H1 (cell line): ENCODE data around the gene CYBB. TPM values are rescaled to one million over a fixed set of nuclear protein-coding genes. Genes with fewer than 3 reads are reported as not detected.

Experiments used
- CTCF ChIA-PET: fragments of 300-600 bp; sonication (Branson Sonifier 250); formaldehyde crosslinking; loops from one replicate; lab custom pipeline; 2021; ENCODE audit not compliant: partially characterized antibody; lab: Charles Lee
- POLR2A ChIA-PET: fragments of 300-600 bp; sonication (Branson Sonifier 250); formaldehyde crosslinking; loops from one replicate; lab custom pipeline; 2021; ENCODE audit warnings: inconsistent platforms; ENCODE audit not compliant: partially characterized antibody; lab: Charles Lee
- DNase-seq, 2 experiments: peaks; one replicate each; pipeline versions ENCODE4 v3.0.0 to v3.0.0-alpha.2; 2010 to 2022; ENCODE audit warnings: low spot score in 2 of 2, low read depth in 1 of 2, mixed read lengths in 1 of 2
- FAIRE-seq: peaks from 2 replicates; lab custom pipeline; 2011; peaks lifted over from hg19 to GRCh38; lab: Jason Lieb, UNC
- H2AFZ ChIP-seq: 2 replicates; pipeline ENCODE4 v1.8.1; 2012; ENCODE audit warnings: low read length, inconsistent platforms
- H2AK5ac ChIP-seq: 2 replicates; pipeline ENCODE4 v1.6.1; 2013; ENCODE audit warnings: low read depth, low read length
- H2BK120ac ChIP-seq: replicated peaks from 2 replicates; pipeline ENCODE3; 2013; ENCODE audit warnings: low read depth, low read length, inconsistent platforms
- H2BK12ac ChIP-seq: 2 replicates; pipeline ENCODE4 v1.6.1; 2013; ENCODE audit warnings: low read depth, low read length
- H2BK15ac ChIP-seq: 2 replicates; pipeline ENCODE4 v1.6.1; 2013; ENCODE audit warnings: low read length
- H2BK20ac ChIP-seq: 2 replicates; pipeline ENCODE4 v1.6.1; 2013; ENCODE audit warnings: low read length
- H2BK5ac ChIP-seq: 2 replicates; pipeline ENCODE4 v1.6.1; 2013; ENCODE audit warnings: low read depth, low read length
- H3K14ac ChIP-seq: 2 replicates; pipeline ENCODE4 v1.6.1; 2013; ENCODE audit warnings: inconsistent platforms; ENCODE audit not compliant: insufficient read length
- H3K18ac ChIP-seq: 2 replicates; pipeline ENCODE4 v1.6.1; 2013; ENCODE audit warnings: low read length; ENCODE audit errors: extremely low read depth
- H3K23ac ChIP-seq: 2 replicates; pipeline ENCODE4 v1.6.1; 2013; ENCODE audit warnings: inconsistent platforms; ENCODE audit not compliant: insufficient read length
- H3K23me2 ChIP-seq: 2 replicates; pipeline ENCODE4 v1.6.1; 2013; ENCODE audit warnings: low read depth, low read length
- H3K27ac ChIP-seq: 2 replicates; pipeline ENCODE4 v1.6.1; 2011; ENCODE audit warnings: low read depth, low read length, inconsistent platforms
- H3K27me3 ChIP-seq, 4 experiments: replicated peaks in 1 of 4; 1 replicate in 1 of 4; 2 replicates in 3 of 4; pipeline versions ENCODE4 v1.6.1 to v1.8.1; 2011 to 2013; ENCODE audit warnings: low read length in 3 of 4, mild to moderate bottlenecking in 3 of 4, inconsistent platforms in 2 of 4, mixed read lengths in 2 of 4, moderate library complexity in 1 of 4; ENCODE audit not compliant: control insufficient read depth in 3 of 4, insufficient read depth in 3 of 4; ENCODE audit errors: extremely low read depth in 1 of 4
- H3K36me3 ChIP-seq, 4 experiments: 2 replicates each; pipeline versions ENCODE4 v1.6.1 to v1.8.1; 2011 to 2013; ENCODE audit warnings: mild to moderate bottlenecking in 4 of 4, low read length in 3 of 4, moderate library complexity in 2 of 4, control low read depth in 1 of 4, inconsistent platforms in 1 of 4; ENCODE audit not compliant: insufficient read depth in 4 of 4, control insufficient read depth in 2 of 4
- H3K4ac ChIP-seq: replicated peaks from 2 replicates; pipeline ENCODE3; 2013; ENCODE audit warnings: low read length, low read depth, mixed read lengths, inconsistent platforms; ENCODE audit not compliant: insufficient read length
- H3K4me1 ChIP-seq, 4 experiments: replicated peaks in 1 of 4; 1 replicate in 1 of 4; 2 replicates in 3 of 4; pipeline versions ENCODE4 v1.6.1 to v1.8.1; 2011 to 2013; ENCODE audit warnings: low read length in 3 of 4, inconsistent platforms in 2 of 4, mixed read lengths in 1 of 4; ENCODE audit not compliant: insufficient read depth in 4 of 4, control insufficient read depth in 3 of 4
- H3K4me2 ChIP-seq, 2 experiments: 2 replicates each; pipeline versions ENCODE4 v1.6.1 to v1.8.1; 2011 to 2013; ENCODE audit warnings: low read depth in 2 of 2, low read length in 2 of 2, control low read depth in 1 of 2, inconsistent platforms in 1 of 2, mild to moderate bottlenecking in 1 of 2; ENCODE audit not compliant: insufficient read depth in 1 of 2
- H3K4me3 ChIP-seq, 4 experiments: fragments of 200-600, 300-600 bp in 1 of 4; sonication (generic), shearing (Covaris generic), sonication (Bioruptor Twin) in 1 of 4; 2 replicates each; pipeline versions ENCODE4 v1.5.1 to v1.8.1; 2011 to 2016; ENCODE audit warnings: low read length in 4 of 4, low read depth in 3 of 4, control low read depth in 2 of 4, inconsistent platforms in 2 of 4, mild to moderate bottlenecking in 2 of 4, mixed read lengths in 1 of 4, moderate library complexity in 1 of 4; ENCODE audit not compliant: insufficient read depth in 2 of 4; ENCODE audit errors: extremely low read depth in 1 of 4
- H3K56ac ChIP-seq: replicated peaks from 2 replicates; pipeline ENCODE3; 2013; ENCODE audit warnings: low read depth, mild to moderate bottlenecking, mixed read lengths, low read length, inconsistent platforms; ENCODE audit not compliant: insufficient read length
- H3K79me1 ChIP-seq: 2 replicates; pipeline ENCODE4 v1.6.1; 2013; ENCODE audit warnings: low read depth, low read length, control low read depth
- H3K79me2 ChIP-seq, 2 experiments: 2 replicates each; pipeline versions ENCODE4 v1.6.1 to v1.8.1; 2012 to 2013; ENCODE audit warnings: low read length in 2 of 2, mild to moderate bottlenecking in 2 of 2, inconsistent platforms in 1 of 2; ENCODE audit not compliant: insufficient read depth in 2 of 2, control insufficient read depth in 1 of 2
- H3K9ac ChIP-seq, 4 experiments: replicated peaks in 1 of 4; 1 replicate in 1 of 4; 2 replicates in 3 of 4; pipeline versions ENCODE4 v1.6.1 to v1.8.1; 2011 to 2013; ENCODE audit warnings: low read depth in 3 of 4, low read length in 3 of 4, control low read depth in 2 of 4, mild to moderate bottlenecking in 2 of 4, moderate library complexity in 2 of 4, inconsistent platforms in 1 of 4; ENCODE audit errors: extremely low read depth in 1 of 4
- H3K9me3 ChIP-seq, 2 experiments: 2 replicates each; pipeline versions ENCODE4 v1.6.1 to v1.8.1; 2012 to 2013; ENCODE audit warnings: mild to moderate bottlenecking in 2 of 2, moderate library complexity in 2 of 2, control low read depth in 1 of 2, inconsistent platforms in 1 of 2, low read depth in 1 of 2, low read length in 1 of 2, mixed read lengths in 1 of 2; ENCODE audit not compliant: insufficient read depth in 2 of 2
- H4K20me1 ChIP-seq, 2 experiments: replicated peaks in 1 of 2; 2 replicates each; pipeline versions ENCODE3 to v1.8.1; 2011 to 2013; ENCODE audit warnings: inconsistent platforms in 2 of 2, low read length in 2 of 2, mild to moderate bottlenecking in 1 of 2; ENCODE audit not compliant: insufficient read depth in 2 of 2, control insufficient read depth in 1 of 2
- H4K5ac ChIP-seq: 2 replicates; pipeline ENCODE4 v1.6.1; 2013; ENCODE audit warnings: low read length, low read depth, mixed read lengths, inconsistent platforms; ENCODE audit not compliant: insufficient read length
- H4K8ac ChIP-seq: 2 replicates; pipeline ENCODE4 v1.8.0; 2013; ENCODE audit warnings: mild to moderate bottlenecking, moderate library complexity, low read length, inconsistent platforms; ENCODE audit not compliant: insufficient read depth; ENCODE audit errors: extremely low read depth
- H4K91ac ChIP-seq: replicated peaks from 2 replicates; pipeline ENCODE3; 2013; ENCODE audit warnings: low read length, mixed read lengths, inconsistent platforms; ENCODE audit not compliant: insufficient read length
- CHD2 ChIP-seq: IDR thresholded peaks from 2 replicates; pipeline ENCODE4 v1.6.1; 2012; ENCODE audit warnings: low read length, improper control_type of control experiment
- CTBP2 ChIP-seq: IDR thresholded peaks from 2 replicates; pipeline ENCODE4 v1.7.0; 2011; ENCODE audit warnings: borderline replicate concordance, mild to moderate bottlenecking, moderate library complexity, mixed read lengths, low read length; ENCODE audit not compliant: insufficient read depth, insufficient read length
- FOSL1 ChIP-seq: IDR thresholded peaks from 2 replicates; pipeline ENCODE4 v1.6.1; 2011; ENCODE audit warnings: mild to moderate bottlenecking, low read depth, low read length, moderate library complexity; ENCODE audit not compliant: insufficient read depth
- HDAC6 ChIP-seq: IDR thresholded peaks from one replicate; pipeline ENCODE4 v1.7.1; 2012; ENCODE audit warnings: low read depth, mild to moderate bottlenecking, inconsistent platforms, low read length, moderate library complexity
- JUN ChIP-seq: IDR thresholded peaks from 2 replicates; pipeline ENCODE4 v1.6.1; 2011; ENCODE audit warnings: low read depth, mild to moderate bottlenecking, improper control_type of control experiment, low read length
- RFX5 ChIP-seq: IDR thresholded peaks from 2 replicates; pipeline ENCODE4 v1.6.1; 2011; ENCODE audit warnings: low read depth, low read length, improper control_type of control experiment, borderline replicate concordance
- SP1 ChIP-seq: IDR thresholded peaks from 2 replicates; pipeline ENCODE4 v1.6.1; 2011; ENCODE audit warnings: low read depth, low read length
- SP4 ChIP-seq: IDR thresholded peaks from 2 replicates; pipeline ENCODE4 v1.6.1; 2012; ENCODE audit warnings: low read length, inconsistent platforms
- TAF7 ChIP-seq: optimal IDR thresholded peaks from 2 replicates; pipeline ENCODE3; 2011; ENCODE audit warnings: low read depth, mild to moderate bottlenecking, inconsistent platforms, low read length, moderate library complexity, borderline replicate concordance
- TEAD4 ChIP-seq: IDR thresholded peaks from 2 replicates; pipeline ENCODE4 v1.6.1; 2012; ENCODE audit warnings: low read depth, low read length, inconsistent platforms, mixed read lengths
- ZNF274 ChIP-seq: IDR thresholded peaks from 2 replicates; pipeline ENCODE4 v1.7.0; 2012; ENCODE audit warnings: low read length, borderline replicate concordance; ENCODE audit errors: extremely low read depth
- WGBS, 2 experiments: shearing (Covaris generic) in 1 of 2; methylation state at CpG; one replicate each; pipeline versions ENCODE4 v1.1.6 to v1.1.7; 2013 to 2015; ENCODE audit warnings: low lambda C conversion rate in 2 of 2, mixed read lengths in 2 of 2, inconsistent platforms in 1 of 2, low coverage in 1 of 2, missing lambda C conversion rate in 1 of 2; ENCODE audit not compliant: insufficient replicate concordance in 2 of 2, insufficient coverage in 1 of 2, insufficient read length in 1 of 2; ENCODE audit errors: extremely low coverage in 1 of 2, missing lambda C conversion rate in 1 of 2; 5-methylcytosine and 5-hydroxymethylcytosine counted together
- polyA plus RNA-seq, 7 experiments: library from polyadenylated mRNA; depleted of rRNA in 3 of 7; stranded (reverse) in 5 of 7; unstranded in 2 of 7; fragments of >200 nt in 5 of 7; fragments of 200-250 nt in 2 of 7; gene quantifications; 1 replicate in 5 of 7; 2 replicates in 1 of 7; 4 replicates in 1 of 7; pipeline versions ENCODE4 v1.2.1 to v1.2.3, GENCODE V29; 2011 to 2013; ENCODE audit warnings: missing spikeins in 2 of 7, mixed read lengths in 2 of 7
- total RNA-seq: library from RNA; stranded (reverse); fragmentation: NEBNext Ultra II Directional; extraction: Animal tissue kit (Norgen Biotek cat#: 25700); gene quantifications from 2 replicates; pipeline ENCODE4 v1.2.1, GENCODE V29; 2021

Gene CYBB
- total and polyA plus RNA-seq, 2 of the 8 experiments (the other 6 are each of a cell fraction or from before 2014, with no cell fraction given): 0.03 to 0.09 TPM

GRCh38 chrX:37847733-37848197, 67.9 kb downstream of the CYBB start:
- Histone ChIP-seq H3K9ac (peak overlapping the region in 2 of 4 experiments; percentile 16 to 55; a peak in 4 of 7 replicates), H2BK12ac (no peak overlapping the region), H3K4me1 (no peaks in the 10 kb centered on the region), H3K23ac (no peak overlapping the region), H2AK5ac (no peak overlapping the region), H4K8ac (no peak overlapping the region), H3K79me2 (no peaks in the 10 kb centered on the region), H3K9me3 (no peaks in the 10 kb centered on the region), H3K14ac (no peak overlapping the region), H2BK15ac (no peak overlapping the region), H3K4me2 (peak overlapping the region; percentile 53 to 77), H2AFZ (peak overlapping the region; percentile 99), H3K27me3 (no peaks in the 10 kb centered on the region), H2BK5ac (no peak overlapping the region), H3K18ac (no peak overlapping the region; the same call in 1 of the 2 replicates), H4K20me1 (no peaks in the 10 kb centered on the region), H4K5ac (no peak overlapping the region), H3K56ac (no peak overlapping the region), H4K91ac (peak overlapping the region; percentile 40), H3K36me3 (no peaks in the 10 kb centered on the region), H3K23me2 (peaks cover 2% of the 10 kb centered on the region; the same call in 1 of the 2 replicates), H3K79me1 (no peaks in the 10 kb centered on the region), H2BK120ac (no peak overlapping the region), H3K4ac (no peak overlapping the region), H3K27ac (no peak overlapping the region), H3K4me3 (peak overlapping the region in 2 of 4 experiments; percentile 66 to 73; a peak in 4 of 8 replicates), H2BK20ac (no peak overlapping the region)
- WGBS, 2 experiments: 37% methylated on average over 5 of the region's 5 CpGs; no CpG with 5 or more reads in 1 of the 2 experiments
- DNase-seq: no peak
- CTCF ChIA-PET: no interaction called here
- POLR2A ChIA-PET: no interaction called here
- no peak for FAIRE-seq
- TF ChIP-seq SP4 (no peak), TEAD4 (no peak), TAF7 (no peak), HDAC6 (no peak), CTBP2 (no peak), CHD2 (no peak), JUN (no peak), SP1 (no peak), RFX5 (no peak), FOSL1 (no peak), ZNF274 (no peak)
